Lower lobe of right lung (tissue), 2 donors: ENCODE measurements around the gene S100A1. TPM values are rescaled to one million over a fixed set of nuclear protein-coding genes. Genes with fewer than 3 reads are reported as not detected.

ENCODE experiments used
- ATAC-seq, 2 donors: fragments of 200-7000 bp; cut with Tn5 transposase; one replicate each; pipeline ENCODE4 v1.9.1; 2020 to 2022; ENCODE audit warnings: mild to moderate bottlenecking in 2 of 2, moderate library complexity in 2 of 2
- DNase-seq: peaks from one replicate; pipeline ENCODE4 v3.0.0-alpha.2; 2020
- H3K27ac ChIP-seq: fragments of 200-600 bp; one replicate; pipeline ENCODE4 v1.8.0; 2022
- H3K27me3 ChIP-seq: fragments of 200-600 bp; one replicate; pipeline ENCODE4 v1.8.0; 2022; ENCODE audit warnings: low read depth
- H3K36me3 ChIP-seq: fragments of 200-600 bp; one replicate; pipeline ENCODE4 v1.8.0; 2022; ENCODE audit warnings: mild to moderate bottlenecking
- H3K4me1 ChIP-seq: fragments of 200-600 bp; one replicate; pipeline ENCODE4 v1.8.0; 2022
- H3K4me3 ChIP-seq: fragments of 200-600 bp; one replicate; pipeline ENCODE4 v1.8.0; 2022; ENCODE audit warnings: mild to moderate bottlenecking
- H3K9me3 ChIP-seq: fragments of 200-600 bp; one replicate; pipeline ENCODE4 v1.8.0; 2022
- intact Hi-C: fragments of 100-400 bp; cut with DNase I; formaldehyde crosslinking; loops from one replicate; pipeline ENCODE4 v1.11.0; 2022
- total RNA-seq: library from RNA; stranded (reverse); fragmentation: NEBNext Ultra II Directional; extraction: Animal tissue kit (Norgen Biotek cat#: 25700); gene quantifications from one replicate; pipeline ENCODE4 v1.2.1, GENCODE V29; 2021
- TF ChIP-seq, protein P1 (sequence below): fragments of 200-600 bp; IDR thresholded peaks from one replicate; pipeline ENCODE4 v1.8.0; 2022; ENCODE audit warnings: antibody characterized with exemption, mild to moderate bottlenecking
- donor health status: DM: no; HTN: yes; CAD: no; lungs with severe emphysema.

The S100A1 gene
- total RNA-seq, 1 donor from 2014 or later, result 0.71 TPM

DNA sequence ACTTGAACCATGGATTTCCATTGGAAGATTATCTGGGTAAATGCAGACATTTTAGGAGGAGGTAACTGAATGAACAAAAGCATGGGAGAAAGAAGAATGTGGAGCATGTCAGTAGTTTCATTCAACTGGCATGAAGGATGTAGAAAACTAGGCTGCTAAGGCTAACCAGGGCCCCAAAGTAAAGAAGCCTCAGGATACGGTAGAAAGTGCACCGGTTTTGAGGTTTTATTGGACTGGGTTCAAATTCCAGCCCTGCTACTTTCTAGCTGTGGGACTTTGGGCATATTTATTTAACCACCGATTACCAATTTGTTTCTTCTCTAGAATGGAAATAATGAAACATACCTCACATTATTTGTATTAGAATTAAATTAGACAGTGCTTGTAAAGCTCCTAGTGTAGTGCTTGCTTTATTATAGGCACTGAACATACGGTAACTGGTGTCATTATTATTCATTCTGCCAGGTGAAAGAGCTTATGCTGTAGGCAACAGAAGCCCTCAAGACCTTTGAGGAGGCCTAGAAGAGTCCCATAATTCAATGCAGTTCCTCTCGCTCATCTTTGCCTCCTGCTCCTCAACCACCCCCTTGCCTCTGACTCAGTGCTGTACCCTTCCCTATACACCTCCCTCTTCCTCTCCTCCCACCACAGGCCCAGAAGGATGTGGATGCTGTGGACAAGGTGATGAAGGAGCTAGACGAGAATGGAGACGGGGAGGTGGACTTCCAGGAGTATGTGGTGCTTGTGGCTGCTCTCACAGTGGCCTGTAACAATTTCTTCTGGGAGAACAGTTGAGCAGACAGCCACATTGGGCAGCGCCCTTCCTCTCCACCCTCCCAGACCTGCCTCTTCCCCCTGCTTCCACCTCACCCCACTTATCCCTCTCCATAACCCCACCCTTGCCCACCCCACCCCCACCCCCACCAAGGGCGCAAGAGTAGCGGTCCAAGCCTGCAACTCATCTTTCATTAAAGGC, 3.1 kb downstream of the S100A1 start:
- TF ChIP-seq, protein P1, sequence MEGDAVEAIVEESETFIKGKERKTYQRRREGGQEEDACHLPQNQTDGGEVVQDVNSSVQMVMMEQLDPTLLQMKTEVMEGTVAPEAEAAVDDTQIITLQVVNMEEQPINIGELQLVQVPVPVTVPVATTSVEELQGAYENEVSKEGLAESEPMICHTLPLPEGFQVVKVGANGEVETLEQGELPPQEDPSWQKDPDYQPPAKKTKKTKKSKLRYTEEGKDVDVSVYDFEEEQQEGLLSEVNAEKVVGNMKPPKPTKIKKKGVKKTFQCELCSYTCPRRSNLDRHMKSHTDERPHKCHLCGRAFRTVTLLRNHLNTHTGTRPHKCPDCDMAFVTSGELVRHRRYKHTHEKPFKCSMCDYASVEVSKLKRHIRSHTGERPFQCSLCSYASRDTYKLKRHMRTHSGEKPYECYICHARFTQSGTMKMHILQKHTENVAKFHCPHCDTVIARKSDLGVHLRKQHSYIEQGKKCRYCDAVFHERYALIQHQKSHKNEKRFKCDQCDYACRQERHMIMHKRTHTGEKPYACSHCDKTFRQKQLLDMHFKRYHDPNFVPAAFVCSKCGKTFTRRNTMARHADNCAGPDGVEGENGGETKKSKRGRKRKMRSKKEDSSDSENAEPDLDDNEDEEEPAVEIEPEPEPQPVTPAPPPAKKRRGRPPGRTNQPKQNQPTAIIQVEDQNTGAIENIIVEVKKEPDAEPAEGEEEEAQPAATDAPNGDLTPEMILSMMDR, result no peak
- Histone ChIP-seq H3K4me1 (peaks cover 59% of the 10 kb centered on the region), H3K36me3 (peaks cover 10% of the 10 kb centered on the region), H3K27ac (no peak overlapping the region), H3K4me3 (no peak overlapping the region), H3K27me3 (no peaks in the 10 kb centered on the region), H3K9me3 (no peaks in the 10 kb centered on the region)
- intact Hi-C loops, result no loop called here
- DNase-seq (no peak), ATAC-seq (no peak)

- Histone ChIP-seq H3K4me3 (peak overlapping the region; percentile 60), H3K4me1 (peaks cover 57% of the 10 kb centered on the region), H3K27me3 (no peaks in the 10 kb centered on the region), H3K27ac (peak overlapping the region; percentile 99), H3K36me3 (peaks cover 29% of the 10 kb centered on the region), H3K9me3 (no peaks in the 10 kb centered on the region)
- TF ChIP-seq, protein P1, result no peak
- intact Hi-C loops, result no loop called here
- DNase-seq (peak; percentile 67), ATAC-seq (peak; percentile 58 to 68)
These were observed 5.0 kb downstream of the S100A1 start for GRCh38 chr1:153633161-153633753.

GRCh38 chr1:153633754-153634665, 5.8 kb downstream of the S100A1 start, which contains the start of gene CHTOP:
TSS of gene CHTOP (plus strand) at chr1:153634066. CDS start at chr1:153636589, 2,523 bp downstream.
- TF ChIP-seq, protein P1, result no peak
- Histone ChIP-seq H3K9me3 (no peaks in the 10 kb centered on the region), H3K36me3 (peaks cover 37% of the 10 kb centered on the region), H3K4me3 (peak within 1 kb of the TSS; percentile 60), H3K4me1 (peaks cover 57% of the 10 kb centered on the region), H3K27me3 (no peaks in the 10 kb centered on the region), H3K27ac (peak within 1 kb of the TSS; percentile 99)
- intact Hi-C loops, result no loop called here
- ATAC-seq (peak; percentile 97 to 99), DNase-seq (peak; percentile 98)

GRCh38 chr1:153635872-153636271, 7.6 kb downstream of the S100A1 start:
- H3K4me3 ChIP-seq, result peak overlapping the region; percentile 60
- H3K9me3 ChIP-seq, result no peaks in the 10 kb centered on the region
- H3K27ac ChIP-seq, result no peak overlapping the region
- peaks cover 55% of the 10 kb centered on the region for H3K36me3 ChIP-seq
- TF ChIP-seq, protein P1, result no peak
- intact Hi-C loops, result no loop called here
- no peak for ATAC-seq
- no peaks in the 10 kb centered on the region for H3K27me3 ChIP-seq
- no peak for DNase-seq
- H3K4me1 ChIP-seq, result peaks cover 44% of the 10 kb centered on the region

GRCh38 chr1:153636312-153636711, 8.1 kb downstream of the S100A1 start:
- peaks cover 41% of the 10 kb centered on the region for H3K4me1 ChIP-seq
- no peak for ATAC-seq
- no peaks in the 10 kb centered on the region for H3K27me3 ChIP-seq
- no peak overlapping the region for H3K27ac ChIP-seq
- H3K9me3 ChIP-seq, result no peaks in the 10 kb centered on the region
- no peak for DNase-seq
- peaks cover 60% of the 10 kb centered on the region for H3K36me3 ChIP-seq
- intact Hi-C loops, result no loop called here
- no peak overlapping the region for H3K4me3 ChIP-seq
- TF ChIP-seq, protein P1, result no peak
